Mucosa of stomach (tissue), 1 donor: Measurements from ENCODE around the gene NUP62.
"Not testable (repeated sequence)": the region's sequence is repeated elsewhere in the genome, so short reads cannot be mapped to it uniquely, and the experiment has no call there.

Experiments
- H3K27me3 ChIP-seq: one replicate; pipeline ENCODE4 v1.7.0; 2013; ENCODE audit warnings: mild to moderate bottlenecking, low read length; ENCODE audit not compliant: control insufficient read depth, insufficient read depth
- H3K36me3 ChIP-seq: one replicate; pipeline ENCODE4 v1.7.0; 2013; ENCODE audit warnings: low read length; ENCODE audit not compliant: control insufficient read depth, insufficient read depth
- H3K4me1 ChIP-seq: one replicate; pipeline ENCODE4 v1.7.0; 2013; ENCODE audit warnings: mild to moderate bottlenecking, low read length; ENCODE audit not compliant: control insufficient read depth, insufficient read depth
- H3K4me3 ChIP-seq: one replicate; pipeline ENCODE4 v1.7.0; 2013; ENCODE audit warnings: low read length
- H3K9ac ChIP-seq: one replicate; pipeline ENCODE4 v1.7.0; 2013; ENCODE audit warnings: mild to moderate bottlenecking, low read length, moderate library complexity
- H3K9me3 ChIP-seq: one replicate; pipeline ENCODE4 v1.7.0; 2013; ENCODE audit warnings: mild to moderate bottlenecking, low read length, moderate library complexity; ENCODE audit not compliant: control insufficient read depth
- donor health status: Pancreatic carcinoma.

NUP62 gene

GRCh38 chr19:49959892-49960291, 30.6 kb upstream of the NUP62 start:
- H3K9me3 ChIP-seq, H3K36me3 ChIP-seq, H3K27me3 ChIP-seq, H3K9ac ChIP-seq, H3K4me3 ChIP-seq, H3K4me1 ChIP-seq: not testable (repeated sequence)

- H3K4me1 ChIP-seq, H3K4me3 ChIP-seq, H3K9ac ChIP-seq, H3K27me3 ChIP-seq, H3K9me3 ChIP-seq, H3K36me3 ChIP-seq: not testable (repeated sequence)
Measured at GRCh38 chr19:49958596-49958995, 29.3 kb upstream of the NUP62 start.

- not testable (repeated sequence) for H3K9me3 ChIP-seq, H3K4me3 ChIP-seq, H3K36me3 ChIP-seq, H3K9ac ChIP-seq, H3K27me3 ChIP-seq, H3K4me1 ChIP-seq
Measured at GRCh38 chr19:49958144-49958543, 28.8 kb upstream of the NUP62 start.

DNA sequence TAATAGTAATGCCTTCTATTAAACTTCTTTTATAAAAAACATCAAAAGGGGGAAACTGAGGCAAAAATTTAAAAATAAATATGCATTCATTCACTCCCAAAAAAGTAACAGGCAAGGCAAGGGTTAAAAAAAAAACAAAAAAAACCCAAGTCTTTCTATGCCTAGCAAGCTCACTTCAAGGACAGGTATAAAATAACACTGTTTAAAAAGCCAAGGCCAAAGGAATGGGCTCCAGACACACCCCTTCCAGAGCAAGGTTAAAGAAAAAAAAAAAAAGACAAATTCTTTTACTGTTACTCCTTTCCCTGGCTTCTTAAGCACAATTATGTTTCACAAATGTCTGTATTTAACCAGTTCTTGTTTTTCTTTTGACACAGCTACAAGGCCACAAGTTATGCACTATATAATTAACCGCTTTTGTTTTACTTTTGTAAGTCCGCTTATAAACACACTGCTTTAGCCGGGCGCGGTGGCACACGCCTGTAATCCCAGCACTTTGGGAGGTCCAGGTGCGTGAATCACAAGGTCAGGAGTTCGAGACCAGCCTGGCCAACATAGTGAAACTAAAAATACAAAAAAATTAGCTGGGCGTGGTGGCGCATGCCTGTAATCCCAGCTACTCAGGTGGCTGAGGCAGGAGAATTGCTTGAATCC, 28.1 kb upstream of the NUP62 start:
- no peak overlapping the region for H3K4me3 ChIP-seq
- no peaks in the 10 kb centered on the region for H3K9me3 ChIP-seq
- no peak overlapping the region for H3K9ac ChIP-seq
- H3K27me3 ChIP-seq: no peaks in the 10 kb centered on the region
- no peaks in the 10 kb centered on the region for H3K4me1 ChIP-seq
- H3K36me3 ChIP-seq: no peaks in the 10 kb centered on the region

DNA sequence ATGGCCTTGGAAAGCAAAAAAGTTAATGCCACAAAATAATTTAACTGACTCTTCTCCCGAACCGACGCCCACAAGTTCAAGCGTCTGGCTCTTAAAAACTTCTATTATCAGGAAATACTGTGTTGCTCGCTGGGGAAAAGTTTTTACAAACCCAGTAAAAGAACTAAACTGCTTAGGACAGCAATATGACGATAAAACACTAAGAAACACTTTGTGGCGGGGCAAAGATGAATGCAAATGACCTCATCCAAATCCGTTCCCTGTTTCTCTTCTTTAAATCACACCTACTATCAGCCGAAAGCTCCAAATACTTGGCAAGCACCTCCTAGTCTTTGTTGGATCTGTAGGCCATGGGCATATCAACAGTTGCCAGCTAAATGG, 26.8 kb upstream of the NUP62 start:
- Histone ChIP-seq H3K36me3 (no peaks in the 10 kb centered on the region), H3K4me3 (no peak overlapping the region), H3K27me3 (no peaks in the 10 kb centered on the region), H3K4me1 (no peaks in the 10 kb centered on the region), H3K9ac (no peak overlapping the region), H3K9me3 (no peaks in the 10 kb centered on the region)

DNA sequence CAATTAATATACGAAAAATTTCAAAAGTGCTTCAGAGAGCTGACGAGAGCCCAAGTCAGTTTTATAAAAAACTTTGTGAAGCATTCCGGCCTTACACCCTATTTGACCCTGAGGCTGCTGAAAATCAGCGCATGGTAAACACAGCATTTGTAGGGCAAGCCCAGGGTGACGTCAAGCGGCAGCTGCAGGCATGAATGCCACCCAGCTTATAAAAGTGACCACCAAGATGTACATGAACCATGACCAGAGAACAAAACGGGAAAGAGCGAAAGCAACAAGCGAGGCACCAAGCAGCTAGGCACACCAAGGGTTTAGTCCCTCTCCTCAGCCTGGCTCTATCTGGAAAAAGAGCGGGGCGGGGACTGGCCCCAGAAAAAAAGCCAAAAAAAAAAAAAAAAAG, 25.6 kb upstream of the NUP62 start:
- Histone ChIP-seq H3K36me3 (no peaks in the 10 kb centered on the region), H3K9ac (no peak overlapping the region), H3K9me3 (no peaks in the 10 kb centered on the region), H3K4me3 (no peak overlapping the region), H3K27me3 (no peaks in the 10 kb centered on the region), H3K4me1 (no peaks in the 10 kb centered on the region)

GRCh38 chr19:49954092-49954829, 25.0 kb upstream of the NUP62 start:
- no peaks in the 10 kb centered on the region for H3K27me3 ChIP-seq
- H3K4me1 ChIP-seq: no peaks in the 10 kb centered on the region
- H3K4me3 ChIP-seq: no peak overlapping the region
- no peaks in the 10 kb centered on the region for H3K36me3 ChIP-seq
- H3K9me3 ChIP-seq: no peaks in the 10 kb centered on the region
- H3K9ac ChIP-seq: no peak overlapping the region

DNA sequence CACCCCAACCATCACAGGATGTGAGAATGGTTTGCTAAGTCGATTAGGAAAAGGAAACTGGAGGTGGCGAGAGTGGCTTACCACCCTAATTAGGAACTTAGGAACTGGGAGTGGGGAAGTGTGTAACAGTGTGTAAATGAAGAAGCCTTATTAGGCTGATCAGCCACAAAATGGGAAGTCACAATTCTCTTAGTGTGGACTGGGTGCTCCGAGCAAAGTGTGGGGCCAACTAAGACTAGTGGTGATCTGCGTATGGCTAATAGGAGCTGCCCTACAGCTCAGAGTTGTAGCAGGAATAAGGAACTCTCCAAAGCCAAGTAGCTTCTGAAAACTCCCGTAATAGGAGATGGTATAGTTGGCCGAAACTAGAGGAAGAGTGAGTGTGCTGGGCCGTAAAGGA, 24.1 kb upstream of the NUP62 start:
- H3K9me3 ChIP-seq: no peaks in the 10 kb centered on the region
- no peak overlapping the region for H3K9ac ChIP-seq
- H3K27me3 ChIP-seq: no peaks in the 10 kb centered on the region
- no peak overlapping the region for H3K4me3 ChIP-seq
- no peaks in the 10 kb centered on the region for H3K4me1 ChIP-seq
- no peaks in the 10 kb centered on the region for H3K36me3 ChIP-seq

GRCh38 chr19:49952906-49953305, 23.6 kb upstream of the NUP62 start:
- H3K36me3 ChIP-seq: no peaks in the 10 kb centered on the region
- H3K27me3 ChIP-seq: no peaks in the 10 kb centered on the region
- H3K9me3 ChIP-seq: no peaks in the 10 kb centered on the region
- H3K4me3 ChIP-seq: no peak overlapping the region
- H3K9ac ChIP-seq: no peak overlapping the region
- H3K4me1 ChIP-seq: no peaks in the 10 kb centered on the region

- H3K4me3 ChIP-seq: no peak overlapping the region
Measured at GRCh38 chr19:49952479-49952836, 23.2 kb upstream of the NUP62 start.

GRCh38 chr19:49951806-49952478, 22.6 kb upstream of the NUP62 start:
- Histone ChIP-seq H3K9ac (no peak overlapping the region), H3K4me1 (no peaks in the 10 kb centered on the region), H3K9me3 (no peaks in the 10 kb centered on the region), H3K4me3 (no peak overlapping the region), H3K27me3 (no peaks in the 10 kb centered on the region), H3K36me3 (no peaks in the 10 kb centered on the region)

More at GRCh38 chr19:49952479-49952836, 23.2 kb upstream of the NUP62 start:
- H3K36me3 ChIP-seq: no peaks in the 10 kb centered on the region
- no peaks in the 10 kb centered on the region for H3K27me3 ChIP-seq
- H3K9ac ChIP-seq: no peak overlapping the region
- H3K9me3 ChIP-seq: no peaks in the 10 kb centered on the region
- H3K4me1 ChIP-seq: no peaks in the 10 kb centered on the region

DNA sequence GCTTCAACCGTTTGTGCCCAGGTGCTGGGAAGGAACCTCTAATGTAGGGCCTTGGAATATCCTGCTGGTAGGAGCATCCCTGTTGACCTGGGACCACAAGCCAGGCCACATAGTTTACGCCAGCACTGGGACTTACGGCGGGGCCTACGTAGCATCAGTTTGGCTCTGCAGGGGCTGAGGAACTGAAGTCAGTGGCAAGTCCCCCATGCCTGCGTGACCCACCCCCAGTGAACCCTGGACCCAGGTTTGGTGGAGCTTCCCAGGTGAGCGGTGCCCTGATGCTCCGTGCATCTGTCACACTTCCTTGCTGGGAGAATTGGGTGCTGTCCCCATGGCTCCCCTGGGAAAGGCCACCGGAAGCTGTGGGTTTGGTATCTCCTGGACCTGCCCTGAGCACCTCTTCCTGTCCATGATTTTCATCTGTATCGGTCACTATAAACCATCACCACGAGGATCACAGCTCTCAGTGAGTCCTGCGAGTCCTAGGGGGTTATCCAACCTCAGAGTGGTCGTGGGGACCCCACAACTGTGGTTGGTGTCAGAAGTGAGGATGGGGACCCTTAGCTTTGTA, 21.7 kb upstream of the NUP62 start:
- Histone ChIP-seq H3K27me3 (no peaks in the 10 kb centered on the region), H3K4me3 (no peak overlapping the region), H3K9ac (no peak overlapping the region), H3K4me1 (no peaks in the 10 kb centered on the region), H3K9me3 (no peaks in the 10 kb centered on the region), H3K36me3 (no peaks in the 10 kb centered on the region)
